GM19099 (cell line): ENCODE data around the gene NUP133.

Source experiments
- POLR2A ChIP-seq: IDR thresholded peaks from 3 replicates; pipeline ENCODE4 v1.6.1; 2011; ENCODE audit warnings: low read depth; ENCODE audit not compliant: insufficient read length; ENCODE audit errors: extremely low read depth

NUP133 gene

GRCh38 chr1:229410692-229411433 is 97.3 kb downstream of the NUP133 start:
- TF ChIP-seq POLR2A: no peak

GRCh38 chr1:229410370-229410691 is 97.8 kb downstream of the NUP133 start:
- no peak for TF ChIP-seq POLR2A

- TF ChIP-seq POLR2A: no peak
Observed at GRCh38 chr1:229409616-229410369, 98.3 kb downstream of the NUP133 start.

GRCh38 chr1:229408458-229409037 is 99.6 kb downstream of the NUP133 start:
- no peak for TF ChIP-seq POLR2A

GRCh38 chr1:229407206-229408026 is 100.7 kb downstream of the NUP133 start:
- TF ChIP-seq POLR2A: no peak

GRCh38 chr1:229406798-229407197 is 101.3 kb downstream of the NUP133 start:
- TF ChIP-seq POLR2A: no peak

- TF ChIP-seq POLR2A: no peak
Observed at GRCh38 chr1:229403573-229403972, 104.6 kb downstream of the NUP133 start.

GRCh38 chr1:229402993-229403392 is 105.1 kb downstream of the NUP133 start:
- no peak for TF ChIP-seq POLR2A

- no peak for TF ChIP-seq POLR2A
Observed at GRCh38 chr1:229397762-229398161, 110.4 kb downstream of the NUP133 start.

GRCh38 chr1:229396585-229397206 is 111.4 kb downstream of the NUP133 start:
- TF ChIP-seq POLR2A: no peak

- TF ChIP-seq POLR2A: no peak
Observed at GRCh38 chr1:229392936-229393335, 115.2 kb downstream of the NUP133 start.
